Measurements from ENCODE around the gene CLSTN1. TPM values are rescaled to one million over a fixed set of nuclear protein-coding genes. Genes with fewer than 3 reads are reported as not detected.

The CLSTN1 gene
- total and polyA plus RNA-seq, 2 of the 13 experiments (the other 11 are each of a cell fraction or from before 2014, with no cell fraction given) = 19.7 to 29.8 TPM

- no TSS peak for BruUV-seq (replicated peaks)
- CTCF ChIA-PET (ENCODE audit: low intra/inter-chr PET ratio, low total read pairs) = interaction anchor here (1.0 to 2.3 kb wide), 3 partner anchors 16 to 75 kb away, joined by 3 to 11 read pairs (median 5); no protein-coding TSS in a partner anchor
- no peaks in the 10 kb centered on the region for H3K79me2 ChIP-seq (ENCODE audit: insufficient read depth, low read length)
- H3K9me3 ChIP-seq (ENCODE audit: low read length) = no peaks in the 10 kb centered on the region
- no peak overlapping the region for H3K4me2 ChIP-seq (ENCODE audit: low read depth, low read length)
- intact Hi-C loops (cut with micrococcal nuclease; ENCODE audit: unreplicated experiment) = no loop called here
- H3K4me1 ChIP-seq (ENCODE audit: insufficient read depth, low read length) = peaks cover 7% of the 10 kb centered on the region; the same call in 1 of the 2 replicates
- H2AFZ ChIP-seq (ENCODE audit: low read length) = no peak overlapping the region
- no peak overlapping the region for H3K4me3 ChIP-seq (replicated peaks in 1 of 3; ENCODE audit: insufficient read depth in 1 of 3, low read depth in 2 of 3, low read length in 3 of 3)
- H3K36me3 ChIP-seq (replicated peaks in 1 of 2; ENCODE audit: control insufficient read depth in 1 of 2, insufficient read depth in 2 of 2, low read length in 2 of 2) = no peaks in the 10 kb centered on the region
- 0 out of 2 replicates have a peak, but pooled peaks cover 3% of the 10 kb centered on the region for H4K20me1 ChIP-seq (ENCODE audit: insufficient read depth, low read length)
- FAIRE-seq = no peak
- POLR2A ChIA-PET = no interaction called here
- TF ChIP-seq DMTF1 (CRISPR knock-in tag; IDR thresholded peaks at IDR 0.05) = no peak
- TF ChIP-seq FIP1L1 (IDR thresholded peaks at IDR 0.05; ENCODE audit: borderline replicate concordance, insufficient read depth, low read depth, low read length) = no peak
- TF ChIP-seq REST (IDR thresholded peaks at IDR 0.05; ENCODE audit: borderline replicate concordance in 1 of 2, low read depth in 1 of 2, low read length in 2 of 2) = no peak
- no peak for TF ChIP-seq ZNF776 (CRISPR knock-in tag; IDR thresholded peaks at IDR 0.05)
- no peak for TF ChIP-seq ATF2 (CRISPR knock-in tag; IDR thresholded peaks at IDR 0.05)
- TF ChIP-seq RNF2 (conservative IDR thresholded peaks at IDR 0.05; ENCODE audit: low read depth) = no peak
- TF ChIP-seq RORA (CRISPR knock-in tag; IDR thresholded peaks at IDR 0.05) = no peak
- no peak for TF ChIP-seq DDIT3 (CRISPR knock-in tag; IDR thresholded peaks at IDR 0.05)
- no peak for TF ChIP-seq CSRNP1 (CRISPR knock-in tag; IDR thresholded peaks at IDR 0.05)
- TF ChIP-seq LBX2 (CRISPR knock-in tag; IDR thresholded peaks at IDR 0.05; ENCODE audit: borderline replicate concordance) = no peak
- no peak for ATAC-seq
- H3K27ac ChIP-seq (ENCODE audit: extremely low read length, insufficient read depth, low read length) = no peak overlapping the region
- in situ Hi-C loops (cut with HindIII; ENCODE audit: extremely low pct_ligation_motif_present, low pct_unique_long_range_greater_than_20kb) = no loop called here
- no peaks in the 10 kb centered on the region for H3K27me3 ChIP-seq (ENCODE audit: control insufficient read depth in 1 of 2, insufficient read depth in 2 of 2, low read length in 2 of 2)
- DNase-seq (ENCODE audit: low spot score) = no peak
- no peak overlapping the region for H3K9ac ChIP-seq (ENCODE audit: insufficient read depth, low read depth, low read length)
- WGBS (ENCODE audit: low lambda C conversion rate) = 69% methylated on average over 4 of the region's 4 CpGs
Measured at GRCh38 chr1:9701665-9702064, 122.1 kb downstream of the CLSTN1 start.

Data from HepG2 (cell line).